HepG2 (cell line): ENCODE measurements around the gene PKD1L1. TPM values are rescaled to one million over a fixed set of nuclear protein-coding genes. Genes with fewer than 3 reads are reported as not detected.

Experiments
- ATAC-seq: fragments of 200-7000 bp; cut with Tn5 transposase; 3 replicates; pipeline ENCODE4 v1.9.1; 2020; ENCODE audit warnings: mild to moderate bottlenecking, moderate library complexity
- BruUV-seq: library from RNA; stranded (reverse); fragments of 400-500 nt; replicated peaks from 2 replicates; lab custom pipeline; 2021; lab: Mats Ljungman, UMichigan
- CTCF ChIA-PET: fragments of 300-600 bp; formaldehyde crosslinking; extraction: SDS; loops from one replicate; lab custom pipeline; 2021; ENCODE audit warnings: low total read pairs, inconsistent platforms, low intra/inter-chr PET ratio; lab: Yijun Ruan, JAX
- POLR2A ChIA-PET: fragments of 350-600 bp; sonication (Branson Sonifier 250); formaldehyde crosslinking; loops from one replicate; lab custom pipeline; 2020; ENCODE audit warnings: antibody characterized with exemption, inconsistent platforms; lab: Yijun Ruan, JAX
- DNase-seq: peaks from one replicate; pipeline ENCODE4 v3.0.0-alpha.2; 2015; ENCODE audit warnings: low spot score
- FAIRE-seq: peaks from 3 replicates; lab custom pipeline; 2011; peaks lifted over from hg19 to GRCh38; lab: Jason Lieb, UNC
- H2AFZ ChIP-seq: one replicate; pipeline ENCODE4 v1.6.1; 2011; ENCODE audit warnings: low read length, inconsistent platforms
- H3K27ac ChIP-seq: fragments of 300-600 bp; 3 replicates; pipeline ENCODE4 v1.8.0; 2011; ENCODE audit warnings: mixed run types, mild to moderate bottlenecking, mixed read lengths, low read length, inconsistent platforms; ENCODE audit not compliant: insufficient read depth; ENCODE audit errors: extremely low read length
- H3K27me3 ChIP-seq, 2 experiments: fragments of 200-600 bp in 1 of 2; 2 replicates in 1 of 2; 3 replicates in 1 of 2; pipeline versions ENCODE4 v1.6.0 to v1.8.0; 2011; ENCODE audit warnings: low read length in 2 of 2, mild to moderate bottlenecking in 2 of 2, moderate library complexity in 2 of 2, inconsistent platforms in 1 of 2; ENCODE audit not compliant: insufficient read depth in 2 of 2, control insufficient read depth in 1 of 2
- H3K36me3 ChIP-seq, 2 experiments: fragments of 200-600 bp in 1 of 2; replicated peaks in 1 of 2; 2 replicates in 1 of 2; 3 replicates in 1 of 2; pipeline versions ENCODE4 v1.5.1 to v1.8.0; 2011; ENCODE audit warnings: low read length in 2 of 2, inconsistent platforms in 1 of 2; ENCODE audit not compliant: insufficient read depth in 2 of 2, control insufficient read depth in 1 of 2
- H3K4me1 ChIP-seq: 2 replicates; pipeline ENCODE4 v1.5.1; 2012; ENCODE audit warnings: low read length, inconsistent platforms; ENCODE audit not compliant: insufficient read depth
- H3K4me2 ChIP-seq: 2 replicates; pipeline ENCODE4 v1.6.0; 2011; ENCODE audit warnings: low read depth, low read length, inconsistent platforms
- H3K4me3 ChIP-seq, 3 experiments: fragments of 200-600 bp in 1 of 3; sonication (generic), shearing (Covaris generic) in 1 of 3; replicated peaks in 1 of 3; 2 replicates each; pipeline ENCODE4 v1.5.1; 2011 to 2016; ENCODE audit warnings: low read length in 3 of 3, inconsistent platforms in 2 of 3, low read depth in 2 of 3, mild to moderate bottlenecking in 2 of 3, control low read depth in 1 of 3, mixed read lengths in 1 of 3; ENCODE audit not compliant: insufficient read depth in 1 of 3
- H3K79me2 ChIP-seq: one replicate; pipeline ENCODE4 v1.6.1; 2011; ENCODE audit warnings: low read length, inconsistent platforms; ENCODE audit not compliant: insufficient read depth
- H3K9ac ChIP-seq: 2 replicates; pipeline ENCODE4 v1.6.0; 2011; ENCODE audit warnings: mild to moderate bottlenecking, low read depth, low read length, inconsistent platforms; ENCODE audit not compliant: insufficient read depth
- H3K9me3 ChIP-seq: 2 replicates; pipeline ENCODE4 v1.5.1; 2012; ENCODE audit warnings: mild to moderate bottlenecking, low read length
- H4K20me1 ChIP-seq: 2 replicates; pipeline ENCODE4 v1.6.0; 2011; ENCODE audit warnings: inconsistent platforms, mild to moderate bottlenecking, low read length, moderate library complexity; ENCODE audit not compliant: insufficient read depth
- ADNP ChIP-seq: sonication (generic); formaldehyde crosslinking; IDR thresholded peaks from 2 replicates; pipeline ENCODE4 v1.4.0; 2020; ENCODE audit warnings: missing genetic modification reagents
- ISX ChIP-seq: sonication (generic); formaldehyde crosslinking; conservative IDR thresholded peaks from 2 replicates; pipeline ENCODE4 v1.5.0; 2020; ENCODE audit warnings: missing genetic modification reagents
- NR3C1 ChIP-seq: sonication (generic); formaldehyde crosslinking; IDR thresholded peaks from 2 replicates; pipeline ENCODE4 v1.4.0; 2020; ENCODE audit warnings: missing genetic modification reagents
- PREB ChIP-seq: sonication (generic); formaldehyde crosslinking; IDR thresholded peaks from 2 replicates; pipeline ENCODE4 v1.4.0; 2020; ENCODE audit warnings: missing genetic modification reagents
- REPIN1 ChIP-seq: sonication (generic); formaldehyde crosslinking; IDR thresholded peaks from 2 replicates; pipeline ENCODE4 v1.8.0; 2022; ENCODE audit warnings: missing genetic modification reagents, low read depth, mild to moderate bottlenecking, borderline replicate concordance
- ZBED4 ChIP-seq: sonication (generic); formaldehyde crosslinking; IDR thresholded peaks from 2 replicates; pipeline ENCODE4 v1.4.0; 2020; ENCODE audit warnings: missing genetic modification reagents, borderline replicate concordance
- ZBTB7A ChIP-seq: sonication (generic); formaldehyde crosslinking; IDR thresholded peaks from 2 replicates; pipeline ENCODE4 v1.8.0; 2022; ENCODE audit warnings: mild to moderate bottlenecking, missing genetic modification reagents
- ZNF205 ChIP-seq: IDR thresholded peaks from 2 replicates; pipeline ENCODE4 v1.6.1; 2018; ENCODE audit warnings: missing biosample characterization, missing genetic modification reagents
- ZNF382 ChIP-seq: sonication (generic); formaldehyde crosslinking; IDR thresholded peaks from 2 replicates; pipeline ENCODE4 v1.5.0; 2020; ENCODE audit warnings: missing genetic modification reagents, mild to moderate bottlenecking, borderline replicate concordance
- ZNF546 ChIP-seq: sonication (generic); formaldehyde crosslinking; conservative IDR thresholded peaks from 2 replicates; pipeline ENCODE4 v1.8.1; 2023; ENCODE audit warnings: mild to moderate bottlenecking, missing genetic modification reagents
- ZNF678 ChIP-seq: sonication (generic); formaldehyde crosslinking; IDR thresholded peaks from 2 replicates; pipeline ENCODE4 v1.4.0; 2020; ENCODE audit warnings: mild to moderate bottlenecking, missing genetic modification reagents
- WGBS: methylation state at CpG from one replicate; pipeline ENCODE4 v1.1.6; 2017; ENCODE audit warnings: low lambda C conversion rate; 5-methylcytosine and 5-hydroxymethylcytosine counted together
- in situ Hi-C: cut with HindIII; loops from 2 replicates; pipeline ENCODE4 v1.10.0; 2017; ENCODE audit warnings: low pct_unique_long_range_greater_than_20kb; ENCODE audit not compliant: extremely low pct_ligation_motif_present
- intact Hi-C: fragments of 100-400 bp; cut with micrococcal nuclease; formaldehyde crosslinking; loops from one replicate; pipeline ENCODE4 v1.10.0; 2022; ENCODE audit not compliant: unreplicated experiment
- polyA plus RNA-seq, 8 experiments: library from polyadenylated mRNA; depleted of rRNA in 3 of 8; stranded (reverse) in 7 of 8; unstranded in 1 of 8; fragments of >200 nt; fragmentation: Illumina TruSeq in 4 of 8; extraction: Trizol in 4 of 8; gene quantifications; 2 replicates each; pipeline versions ENCODE4 v1.2.1 to v1.2.3, GENCODE V29; 2011 to 2016; ENCODE audit warnings: low read depth in 4 of 8, missing spikeins in 1 of 8, mixed read lengths in 1 of 8; ENCODE audit not compliant: insufficient read depth in 1 of 8
- total RNA-seq, 5 experiments: library from RNA; depleted of rRNA; stranded (reverse); fragments of >200 nt; fragmentation: Illumina TruSeq; extraction: Trizol; gene quantifications; 2 replicates each; pipeline ENCODE4 v1.2.3, GENCODE V29; 2016; ENCODE audit warnings: low read depth in 1 of 5

PKD1L1 gene
- total and polyA plus RNA-seq, 2 of the 13 experiments (the other 11 are each of a cell fraction or from before 2014, with no cell fraction given), result 0.01 TPM; not detected in 1

- no peak for TF ChIP-seq ZBED4 (CRISPR knock-in tag)
- no peak for TF ChIP-seq ADNP
- no peak for TF ChIP-seq PREB
- TF ChIP-seq ZNF546, result no peak
- TF ChIP-seq ZNF382 (CRISPR knock-in tag), result no peak
Observed at GRCh38 chr7:47906883-47907282, 41.4 kb downstream of the PKD1L1 start (continued).

DNA sequence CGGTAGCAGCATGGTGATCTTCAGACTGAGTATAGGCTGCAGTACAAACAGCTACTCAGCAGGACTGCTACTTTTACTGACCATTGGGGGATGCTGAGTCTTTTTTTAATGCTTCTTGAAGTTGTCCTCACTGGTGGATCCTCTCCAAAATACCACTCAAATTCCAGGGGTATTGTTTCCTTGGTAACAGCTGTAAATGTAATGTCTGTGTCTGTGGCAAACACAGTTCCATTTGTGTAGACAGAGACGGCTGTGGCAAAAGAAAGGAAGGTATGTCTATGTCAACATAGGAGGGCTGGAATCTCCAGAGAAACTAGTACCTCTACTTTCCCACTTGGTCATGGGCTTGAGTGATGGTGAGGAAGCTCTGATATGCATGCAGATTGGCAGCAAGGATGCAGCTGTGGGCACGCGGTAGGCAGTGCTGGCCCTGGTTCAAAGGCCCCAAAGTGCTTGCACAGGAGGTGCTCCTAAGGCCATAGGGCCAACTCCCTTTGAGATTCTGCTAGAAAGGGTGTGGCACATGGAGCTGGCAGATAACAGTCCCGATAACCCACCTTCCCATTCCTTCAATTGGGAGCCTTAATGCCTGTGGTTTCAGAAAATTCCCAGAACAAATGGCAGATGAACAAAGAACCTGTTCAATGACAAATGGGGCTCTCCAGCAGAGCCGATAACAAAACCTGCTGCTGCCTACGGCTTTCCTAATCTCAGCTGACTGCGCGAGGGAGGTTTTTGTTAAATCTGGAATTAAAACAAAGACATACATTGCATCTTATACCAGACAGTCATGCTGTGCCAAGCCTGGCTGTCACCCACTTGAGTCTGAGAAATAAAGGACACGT, 43.0 kb downstream of the PKD1L1 start:
- DNase-seq, result no peak
- Histone ChIP-seq H3K27ac (no peak overlapping the region), H3K27me3 (no peaks in the 10 kb centered on the region; a peak in 1 of 5 replicates), H4K20me1 (no peaks in the 10 kb centered on the region), H3K4me2 (no peak overlapping the region), H3K79me2 (no peaks in the 10 kb centered on the region), H2AFZ (no peak overlapping the region), H3K4me1 (peaks cover 7% of the 10 kb centered on the region; the same call in 1 of the 2 replicates), H3K9me3 (no peaks in the 10 kb centered on the region), H3K36me3 (no peaks in the 10 kb centered on the region), H3K4me3 (no peak overlapping the region), H3K9ac (no peak overlapping the region)
- WGBS, result 62% methylated on average over 10 of the region's 10 CpGs
- no TSS peak for BruUV-seq
- intact Hi-C loops (no loop called here), in situ Hi-C loops (no loop called here)
- ChIA-PET POLR2A (no interaction called here), CTCF (no interaction called here)
- FAIRE-seq, result no peak
- TF ChIP-seq ZBTB7A (no peak), ISX (CRISPR knock-in tag) (no peak), ZNF678 (no peak), ZNF205 (CRISPR knock-in tag) (no peak), REPIN1 (CRISPR knock-in tag) (no peak), NR3C1 (CRISPR knock-in tag) (no peak)
- no peak for ATAC-seq
